HG03095 (cell line): ENCODE data around the gene PTCRA.

Source experiments
- ATAC-seq: cut with Tn5 transposase; IDR thresholded peaks from one replicate; pipeline ENCODE4 v1.9.1; 2021; ENCODE audit warnings: moderate library complexity; ENCODE audit not compliant: unreplicated experiment

Gene PTCRA

GRCh38 chr6:42969431-42969830 is 53.6 kb downstream of the PTCRA start:
- no peak for ATAC-seq

- ATAC-seq: no peak
Measured at GRCh38 chr6:42969934-42970333, 54.1 kb downstream of the PTCRA start.

DNA sequence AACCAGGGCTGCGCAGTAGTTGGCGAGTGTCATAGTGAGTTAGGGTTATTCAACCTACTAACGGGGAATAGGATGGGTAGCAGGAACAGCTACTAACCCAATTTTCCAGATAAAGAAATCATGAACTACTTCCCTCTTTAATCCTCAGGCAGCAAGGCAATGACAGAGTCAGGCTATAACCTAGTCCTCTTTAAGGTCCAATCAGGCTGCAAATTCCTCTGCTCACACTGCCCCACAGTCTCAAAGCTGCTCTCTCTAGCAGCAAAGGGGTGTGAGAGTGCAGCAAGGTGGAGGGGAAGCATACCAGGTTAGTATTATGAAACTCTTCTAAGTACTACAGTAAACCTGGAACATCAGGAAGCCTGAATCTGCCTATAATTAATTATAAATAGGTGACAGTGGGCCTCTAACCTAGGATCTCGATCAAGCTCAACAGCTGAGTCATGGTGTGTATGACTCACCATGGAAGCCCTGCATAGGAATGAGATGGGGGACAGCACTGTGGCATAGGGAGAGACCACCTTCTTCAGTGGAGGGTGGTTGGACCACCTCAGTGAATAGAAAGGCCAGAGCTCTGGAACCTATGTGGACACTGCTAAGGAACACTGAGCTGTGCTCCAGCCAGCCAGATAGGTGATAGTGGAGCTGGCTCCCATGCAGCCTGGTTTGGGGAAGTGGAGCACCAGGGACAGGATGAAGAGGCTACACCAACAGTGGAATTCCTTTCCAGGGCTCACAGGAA is 55.2 kb downstream of the PTCRA start:
- no peak for ATAC-seq

GRCh38 chr6:42971746-42972327 is 56.0 kb downstream of the PTCRA start:
- ATAC-seq: no peak

GRCh38 chr6:42973926-42974325 is 58.1 kb downstream of the PTCRA start:
- ATAC-seq: no peak

- no peak for ATAC-seq
Measured at GRCh38 chr6:42974919-42975505, 59.2 kb downstream of the PTCRA start.
